Activated CD8-positive, alpha-beta memory T cell treated with anti-CD3 and anti-CD28 coated beads, Interleukin-2, amount 50 U/mL, for 48 hours (primary cell): ENCODE data around the gene TSPAN8.
"Not testable (repeated sequence)": the region's sequence is repeated elsewhere in the genome, so short reads cannot be mapped to it uniquely, and the experiment has no call there.

ENCODE experiments used
- DNase-seq: peaks from one replicate; pipeline ENCODE4 v3.0.0-alpha.2; 2020

The TSPAN8 gene

DNA sequence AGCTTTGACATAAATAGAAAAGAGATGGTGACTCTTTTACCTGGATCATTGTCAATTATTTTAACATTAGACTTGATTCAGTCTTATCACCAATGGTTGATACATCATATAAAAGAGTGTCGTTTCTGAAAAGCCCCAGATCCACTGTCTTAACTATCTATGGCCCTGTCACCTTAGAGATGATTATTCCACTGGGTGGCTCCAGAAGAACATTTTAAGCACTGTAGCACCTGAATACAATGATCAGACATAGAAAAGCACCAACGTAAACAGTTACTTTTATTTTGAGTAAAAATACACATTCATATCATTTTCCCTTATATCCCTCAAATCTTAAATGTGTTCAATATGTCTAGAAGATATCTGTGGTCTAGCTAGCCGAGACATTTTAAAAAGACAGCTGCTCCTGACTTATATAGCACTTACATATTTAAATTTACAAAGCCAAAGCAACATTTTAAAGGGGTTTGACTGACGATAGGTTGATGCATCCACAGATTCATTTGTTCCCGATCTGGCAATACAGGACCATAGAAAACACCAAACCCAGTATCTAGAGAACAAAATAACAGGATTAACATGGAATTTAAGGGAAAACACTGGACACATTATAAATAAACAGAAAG is 32.9 kb downstream of the TSPAN8 start:
- DNase-seq: no peak

DNA sequence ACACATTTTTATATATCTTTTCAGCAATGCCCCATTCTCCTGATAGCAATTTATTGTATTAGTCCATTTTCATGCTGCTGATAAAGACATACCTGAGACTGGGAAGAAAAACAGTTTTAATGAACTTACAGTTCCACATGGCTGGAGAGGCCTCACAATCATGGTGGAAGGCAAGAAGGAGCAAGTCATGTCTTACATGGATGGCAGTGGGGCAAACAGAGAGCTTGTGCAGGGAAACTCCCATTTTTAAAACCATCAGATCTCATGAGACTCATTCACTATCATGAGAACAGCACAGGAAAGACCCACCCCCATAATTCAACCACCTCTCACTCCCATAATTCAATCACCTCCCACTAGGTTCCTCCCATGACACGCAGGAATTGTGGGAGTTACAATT is 44.7 kb downstream of the TSPAN8 start:
- not testable (repeated sequence) for DNase-seq

DNA sequence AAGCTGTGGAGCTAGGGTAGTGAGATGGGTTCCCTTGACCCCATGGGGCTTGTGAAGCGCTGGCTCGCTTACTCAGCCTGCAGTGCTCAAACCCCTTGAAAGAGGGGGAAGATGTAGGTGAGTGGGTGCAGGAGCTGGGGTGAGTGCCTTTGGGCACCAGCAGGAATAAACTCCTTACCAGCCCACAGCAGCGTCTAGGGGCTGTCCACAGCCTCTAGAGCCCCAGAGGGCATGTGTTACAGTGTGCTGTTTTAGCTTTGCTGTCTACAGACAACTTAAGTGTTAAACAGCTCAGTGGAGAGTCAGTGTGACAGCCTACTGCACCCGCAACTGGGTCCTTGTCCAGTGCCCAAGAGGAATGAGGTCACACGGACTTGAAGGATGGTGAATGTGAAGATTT is 48.0 kb downstream of the TSPAN8 start:
- no peak for DNase-seq

DNA sequence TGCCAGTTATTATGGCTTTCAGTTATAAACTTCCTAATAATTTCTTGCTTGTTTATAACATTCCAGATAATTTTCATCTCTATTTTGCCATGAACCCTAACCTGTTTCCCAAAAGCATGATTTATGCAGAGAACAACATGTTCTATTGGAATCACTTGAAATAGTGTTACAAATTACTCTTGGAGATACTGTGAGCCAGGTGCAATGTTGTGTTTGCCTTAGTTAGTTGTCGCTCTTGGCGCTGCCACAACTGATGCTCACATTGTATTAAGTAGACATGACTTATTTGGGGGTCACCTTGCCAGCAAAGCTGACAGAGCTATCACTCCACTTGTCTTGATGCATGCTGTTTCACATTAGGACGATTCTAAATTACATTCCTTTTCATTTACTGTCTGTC is 49.4 kb downstream of the TSPAN8 start:
- no peak for DNase-seq

DNA sequence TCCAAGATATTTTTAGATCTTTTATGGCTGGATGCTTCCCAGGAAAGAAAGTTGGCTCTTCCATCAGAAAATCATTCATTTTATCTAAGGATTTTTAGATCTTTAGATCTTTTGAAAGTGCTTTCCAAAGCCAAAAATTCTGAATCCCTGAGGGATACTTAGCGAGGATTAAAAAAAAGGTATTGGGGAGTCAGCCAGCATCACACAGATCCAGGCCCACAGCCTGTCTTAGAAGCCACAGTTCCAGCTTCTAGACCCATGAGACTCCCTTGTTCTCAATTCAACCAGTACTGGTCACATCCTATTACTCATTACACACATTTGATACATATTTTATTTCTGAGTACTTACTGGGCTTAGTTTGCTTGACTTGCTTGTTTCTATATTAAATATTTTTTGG is 49.9 kb downstream of the TSPAN8 start:
- DNase-seq: no peak

DNA sequence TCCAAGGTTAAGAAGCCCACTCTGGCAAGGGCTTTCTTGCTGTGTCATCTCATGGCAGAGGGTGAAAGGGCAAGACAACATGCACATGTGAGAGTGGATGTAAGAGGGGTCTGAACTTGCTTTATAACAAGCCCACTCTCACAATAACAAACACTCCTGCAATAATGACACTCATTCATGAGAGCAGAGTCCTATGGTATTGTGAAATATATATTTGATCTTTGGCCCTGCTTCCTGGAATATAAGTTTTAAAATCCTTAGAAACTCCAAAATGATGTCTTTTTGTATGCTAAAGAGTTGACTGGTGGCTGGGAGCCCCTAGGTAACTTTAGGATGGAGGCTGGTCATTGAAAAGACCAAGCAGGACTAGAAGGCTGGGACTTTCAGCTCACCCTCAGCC is 51.8 kb downstream of the TSPAN8 start:
- no peak for DNase-seq

DNA sequence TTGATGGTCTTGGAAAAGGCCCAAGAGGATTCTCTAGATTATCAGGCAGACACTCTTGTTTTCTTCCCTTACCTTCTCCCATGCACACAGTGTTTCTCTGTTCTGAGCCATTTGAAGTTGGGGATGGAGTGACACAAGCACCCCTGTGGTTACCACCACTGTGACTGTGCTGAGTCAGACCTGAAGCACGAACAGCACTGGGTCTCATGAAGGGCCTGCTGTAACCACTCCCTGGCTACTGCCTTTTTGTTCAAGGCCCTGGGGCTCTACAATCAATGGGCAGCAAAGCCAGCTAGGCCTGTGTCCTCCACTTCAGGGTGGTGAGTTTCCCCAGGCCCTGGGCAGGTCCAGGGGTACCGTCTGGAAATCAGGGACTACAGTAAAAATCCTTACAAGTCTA is 65.5 kb downstream of the TSPAN8 start:
- no peak for DNase-seq

DNA sequence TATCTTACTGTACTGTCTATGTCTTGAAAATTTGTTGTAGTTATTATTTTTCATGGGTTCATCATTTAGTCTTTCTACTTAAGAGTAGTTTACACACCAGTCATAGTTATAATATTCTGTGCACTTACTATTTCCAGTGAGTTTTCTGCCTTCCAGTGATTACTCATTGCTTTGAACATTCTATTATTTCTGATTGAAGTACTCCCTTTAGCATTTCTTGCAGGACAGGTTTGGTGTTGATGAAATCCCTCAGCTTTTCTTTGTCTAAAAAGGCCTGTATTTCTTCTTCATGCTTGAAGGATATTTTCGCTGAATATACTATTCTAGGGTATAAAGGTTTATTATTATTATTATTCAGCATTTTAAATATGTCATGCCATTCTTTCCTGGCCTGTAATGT is 66.8 kb downstream of the TSPAN8 start:
- no peak for DNase-seq

DNA sequence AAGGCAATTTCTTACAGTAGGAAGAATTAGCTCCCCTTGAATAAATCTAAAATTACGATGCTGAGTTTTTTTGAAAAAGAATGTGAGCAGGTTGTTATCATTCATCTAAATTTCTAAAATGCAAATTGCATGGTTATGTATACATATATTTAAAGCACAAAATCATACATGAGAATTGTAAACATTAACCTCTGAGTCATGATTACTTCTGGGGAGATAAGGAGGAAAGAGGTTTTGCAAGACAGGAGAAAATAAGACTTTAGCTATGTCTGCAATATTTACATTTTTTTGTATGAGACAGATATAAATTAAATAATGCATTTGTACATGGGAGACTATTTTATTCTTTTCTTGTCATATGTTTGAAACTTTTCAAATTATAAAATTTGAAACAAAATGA is 72.2 kb downstream of the TSPAN8 start:
- DNase-seq: no peak

DNA sequence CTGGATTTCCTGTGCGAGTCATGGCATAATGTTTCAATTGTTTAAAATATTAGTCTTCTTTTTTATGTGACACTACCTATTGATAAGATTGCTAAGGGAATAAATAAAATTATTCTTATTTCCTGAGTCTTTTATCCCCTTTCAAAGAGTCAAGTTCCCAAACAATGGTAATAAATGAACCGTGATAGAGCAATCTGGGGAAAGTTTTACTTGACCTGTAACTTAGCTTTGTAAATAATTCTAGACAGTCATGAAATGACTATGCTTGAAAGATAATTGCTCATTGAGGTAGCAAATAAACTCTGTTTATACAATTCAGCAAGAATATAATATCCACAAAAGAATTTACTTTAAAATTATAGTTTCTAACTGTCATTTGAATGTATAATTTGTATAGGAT is 82.1 kb downstream of the TSPAN8 start:
- DNase-seq: no peak
